Measurements from ENCODE around the gene ELAC1.
"Not testable (repeated sequence)": the region's sequence is repeated elsewhere in the genome, so short reads cannot be mapped to it uniquely, and the experiment has no call there.

ELAC1 gene

GRCh38 chr18:50989711-50990110 is 21.9 kb downstream of the ELAC1 start:
- H3F3A ChIP-seq (ENCODE audit: insufficient read depth, low read length) = no peaks in the 10 kb centered on the region
- DNase-seq = no peak

DNA sequence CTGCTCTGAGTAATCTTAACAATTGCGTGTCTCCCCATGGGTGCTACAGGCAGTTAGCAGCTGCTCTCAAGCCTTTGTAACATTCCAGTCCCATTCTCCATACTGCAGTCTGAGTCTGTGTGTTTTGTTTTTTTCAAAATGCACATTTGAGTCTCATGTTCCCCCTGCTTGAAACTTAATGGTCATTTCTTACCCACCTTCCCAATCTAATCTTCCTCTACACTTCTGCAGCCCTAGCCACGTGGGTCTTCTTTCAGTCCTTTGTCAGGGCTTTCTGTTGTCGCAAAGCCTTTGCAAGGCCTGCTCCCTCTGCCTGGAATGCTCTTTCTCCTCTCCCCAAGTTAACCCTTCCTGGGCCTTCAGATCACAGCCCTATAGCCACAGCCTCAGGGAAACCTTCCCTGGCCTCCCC is 24.5 kb downstream of the ELAC1 start:
- Histone ChIP-seq H3K9ac (ENCODE audit: low read length) (no peak overlapping the region), H3K79me2 (ENCODE audit: low read length) (no peaks in the 10 kb centered on the region), H3K27ac (ENCODE audit: low read length) (no peak overlapping the region), H3K36me3 (replicated peaks; ENCODE audit: insufficient read depth, low read length) (no peaks in the 10 kb centered on the region), H2AFZ (ENCODE audit: low read length) (no peak overlapping the region), H3F3A (ENCODE audit: insufficient read depth, low read length) (no peaks in the 10 kb centered on the region), H3K9me2 (replicated peaks; ENCODE audit: insufficient read depth, low read length) (no peaks in the 10 kb centered on the region), H3K27me3 (replicated peaks; ENCODE audit: insufficient read depth, low read length) (no peaks in the 10 kb centered on the region), H3K4me2 (ENCODE audit: low read depth, low read length) (no peak overlapping the region), H4K20me1 (ENCODE audit: insufficient read depth, low read length) (no peaks in the 10 kb centered on the region), H3K4me3 (ENCODE audit: low read length) (no peak overlapping the region), H3K9me3 (replicated peaks; ENCODE audit: insufficient read depth, low read length) (no peaks in the 10 kb centered on the region), H3K4me1 (ENCODE audit: low read length) (no peaks in the 10 kb centered on the region)
- DNase-seq = no peak
- TF ChIP-seq EZH2phosphoT487 (IDR thresholded peaks at IDR 0.05; ENCODE audit: low read length) (no peak), EZH2 (optimal IDR thresholded peaks at IDR 0.05; ENCODE audit: low read depth, low read length) (no peak)
- TF ChIP-seq, protein P1, sequence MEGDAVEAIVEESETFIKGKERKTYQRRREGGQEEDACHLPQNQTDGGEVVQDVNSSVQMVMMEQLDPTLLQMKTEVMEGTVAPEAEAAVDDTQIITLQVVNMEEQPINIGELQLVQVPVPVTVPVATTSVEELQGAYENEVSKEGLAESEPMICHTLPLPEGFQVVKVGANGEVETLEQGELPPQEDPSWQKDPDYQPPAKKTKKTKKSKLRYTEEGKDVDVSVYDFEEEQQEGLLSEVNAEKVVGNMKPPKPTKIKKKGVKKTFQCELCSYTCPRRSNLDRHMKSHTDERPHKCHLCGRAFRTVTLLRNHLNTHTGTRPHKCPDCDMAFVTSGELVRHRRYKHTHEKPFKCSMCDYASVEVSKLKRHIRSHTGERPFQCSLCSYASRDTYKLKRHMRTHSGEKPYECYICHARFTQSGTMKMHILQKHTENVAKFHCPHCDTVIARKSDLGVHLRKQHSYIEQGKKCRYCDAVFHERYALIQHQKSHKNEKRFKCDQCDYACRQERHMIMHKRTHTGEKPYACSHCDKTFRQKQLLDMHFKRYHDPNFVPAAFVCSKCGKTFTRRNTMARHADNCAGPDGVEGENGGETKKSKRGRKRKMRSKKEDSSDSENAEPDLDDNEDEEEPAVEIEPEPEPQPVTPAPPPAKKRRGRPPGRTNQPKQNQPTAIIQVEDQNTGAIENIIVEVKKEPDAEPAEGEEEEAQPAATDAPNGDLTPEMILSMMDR (IDR thresholded peaks at IDR 0.05; ENCODE audit: low read length) = no peak

More at GRCh38 chr18:50989711-50990110, 21.9 kb downstream of the ELAC1 start:
- Histone ChIP-seq H3K4me2 (ENCODE audit: low read depth, low read length) (no peak overlapping the region), H3K36me3 (replicated peaks; ENCODE audit: insufficient read depth, low read length) (no peaks in the 10 kb centered on the region), H3K27me3 (replicated peaks; ENCODE audit: insufficient read depth, low read length) (no peaks in the 10 kb centered on the region), H3K79me2 (ENCODE audit: low read length) (no peaks in the 10 kb centered on the region), H3K27ac (ENCODE audit: low read length) (no peak overlapping the region), H3K4me1 (ENCODE audit: low read length) (no peaks in the 10 kb centered on the region), H3K9me3 (replicated peaks; ENCODE audit: insufficient read depth, low read length) (no peaks in the 10 kb centered on the region), H3K9ac (ENCODE audit: low read length) (no peak overlapping the region), H3K9me2 (replicated peaks; ENCODE audit: insufficient read depth, low read length) (no peaks in the 10 kb centered on the region), H4K20me1 (ENCODE audit: insufficient read depth, low read length) (no peaks in the 10 kb centered on the region), H2AFZ (ENCODE audit: low read length) (no peak overlapping the region), H3K4me3 (ENCODE audit: low read length) (no peak overlapping the region)
- TF ChIP-seq EZH2phosphoT487 (IDR thresholded peaks at IDR 0.05; ENCODE audit: low read length) (no peak), EZH2 (optimal IDR thresholded peaks at IDR 0.05; ENCODE audit: low read depth, low read length) (no peak)
- TF ChIP-seq, protein P1 (IDR thresholded peaks at IDR 0.05; ENCODE audit: low read length) = no peak

- no peaks in the 10 kb centered on the region for H3K9me3 ChIP-seq (replicated peaks; ENCODE audit: insufficient read depth, low read length)
These were observed 26.2 kb downstream of the ELAC1 start for GRCh38 chr18:50994031-50994430.

DNA sequence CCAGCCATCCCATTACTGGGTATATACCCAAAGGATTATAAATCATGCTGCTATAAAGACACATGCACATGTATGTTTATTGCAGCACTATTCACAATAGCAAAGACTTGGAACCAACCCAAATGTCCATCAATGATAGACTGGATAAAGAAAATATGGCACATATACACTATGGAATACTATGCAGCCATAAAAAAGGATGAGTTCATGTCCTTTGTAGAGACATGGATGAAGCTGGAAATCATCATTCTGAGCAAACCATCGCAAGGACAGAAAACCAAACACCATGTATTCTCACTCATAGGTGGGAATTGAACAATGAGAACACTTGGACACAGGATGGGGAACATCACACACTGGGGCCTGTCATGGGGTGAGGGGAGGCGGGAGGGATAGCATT is 35.3 kb downstream of the ELAC1 start:
- not testable (repeated sequence) for H3K4me2 ChIP-seq (ENCODE audit: low read depth, low read length); H3K9me3 ChIP-seq (replicated peaks; ENCODE audit: insufficient read depth, low read length); H3K79me2 ChIP-seq (ENCODE audit: low read length); H3K9me2 ChIP-seq (replicated peaks; ENCODE audit: insufficient read depth, low read length); H3K4me3 ChIP-seq (ENCODE audit: low read length); H3F3A ChIP-seq (ENCODE audit: insufficient read depth, low read length); H3K27me3 ChIP-seq (replicated peaks; ENCODE audit: insufficient read depth, low read length); H2AFZ ChIP-seq (ENCODE audit: low read length); H3K27ac ChIP-seq (ENCODE audit: low read length); H3K4me1 ChIP-seq (ENCODE audit: low read length); H4K20me1 ChIP-seq (ENCODE audit: insufficient read depth, low read length); H3K36me3 ChIP-seq (replicated peaks; ENCODE audit: insufficient read depth, low read length); DNase-seq; H3K9ac ChIP-seq (ENCODE audit: low read length)

More at GRCh38 chr18:50994031-50994430, 26.2 kb downstream of the ELAC1 start:
- H3K27ac ChIP-seq (ENCODE audit: low read length) = no peak overlapping the region
- no peaks in the 10 kb centered on the region for H4K20me1 ChIP-seq (ENCODE audit: insufficient read depth, low read length)
- H3K27me3 ChIP-seq (replicated peaks; ENCODE audit: insufficient read depth, low read length) = no peaks in the 10 kb centered on the region
- no peak overlapping the region for H3K4me3 ChIP-seq (ENCODE audit: low read length)
- no peak overlapping the region for H3K9ac ChIP-seq (ENCODE audit: low read length)
- no peaks in the 10 kb centered on the region for H3K79me2 ChIP-seq (ENCODE audit: low read length)
- no peaks in the 10 kb centered on the region for H3K9me2 ChIP-seq (replicated peaks; ENCODE audit: insufficient read depth, low read length)
- no peaks in the 10 kb centered on the region for H3K4me1 ChIP-seq (ENCODE audit: low read length)
- TF ChIP-seq, protein P1 (IDR thresholded peaks at IDR 0.05; ENCODE audit: low read length) = no peak
- TF ChIP-seq EZH2phosphoT487 (IDR thresholded peaks at IDR 0.05; ENCODE audit: low read length) = no peak
- TF ChIP-seq EZH2 (optimal IDR thresholded peaks at IDR 0.05; ENCODE audit: low read depth, low read length) = no peak
- no peak overlapping the region for H2AFZ ChIP-seq (ENCODE audit: low read length)
- no peak for DNase-seq
- no peak overlapping the region for H3K4me2 ChIP-seq (ENCODE audit: low read depth, low read length)
- H3F3A ChIP-seq (ENCODE audit: insufficient read depth, low read length) = no peaks in the 10 kb centered on the region
- H3K36me3 ChIP-seq (replicated peaks; ENCODE audit: insufficient read depth, low read length) = no peaks in the 10 kb centered on the region

Data from MM.1S (cell line).